Measurements from ENCODE around the gene KIF11. TPM values are rescaled to one million over a fixed set of nuclear protein-coding genes. Genes with fewer than 3 reads are reported as not detected.

Gene KIF11
- total RNA-seq, 1 experiment from 2014 or later, result 37.7 TPM

GRCh38 chr10:92604841-92605240 lies 11.9 kb downstream of the KIF11 start:
- peak overlapping the region; percentile 36 for H3K27ac Mint-ChIP-seq (ENCODE audit: unreplicated experiment)

GRCh38 chr10:92615515-92615914 lies 22.6 kb downstream of the KIF11 start:
- H3K36me3 ChIP-seq (ENCODE audit: control insufficient read depth, insufficient read depth, low read length), result peaks cover 1% of the 10 kb centered on the region; the same call in 1 of the 2 replicates
- ChIA-PET POLR2A (no interaction called here), CTCF (no interaction called here)
- H3K4me1 ChIP-seq, result no peaks in the 10 kb centered on the region
- no peaks in the 10 kb centered on the region for H3K27me3 Mint-ChIP-seq (ENCODE audit: insufficient read depth, unreplicated experiment)
- intact Hi-C loops (cut with micrococcal nuclease; ENCODE audit: unreplicated experiment), result no loop called here
- H3K4me1 Mint-ChIP-seq (ENCODE audit: low read depth, unreplicated experiment), result no peaks in the 10 kb centered on the region
- no peaks in the 10 kb centered on the region for H3K27me3 ChIP-seq (replicated peaks; ENCODE audit: control insufficient read depth, insufficient read depth, low read length)
- H3K4me3 Mint-ChIP-seq (ENCODE audit: unreplicated experiment), result no peak overlapping the region
- H3K9me3 ChIP-seq, result no peaks in the 10 kb centered on the region
- peaks cover 77% of the 10 kb centered on the region for H3K36me3 Mint-ChIP-seq (ENCODE audit: insufficient read depth, unreplicated experiment)
- no peak for DNase-seq
- TF ChIP-seq CTCF (IDR thresholded peaks at IDR 0.05; ENCODE audit: insufficient read depth in 1 of 2, low read depth in 1 of 2, low read length in 1 of 2, severe bottlenecking in 1 of 2, unreplicated experiment in 1 of 2), result no peak
- no peak overlapping the region for H3K4me3 ChIP-seq (ENCODE audit: low read depth, low read length)
- H3K27ac Mint-ChIP-seq (ENCODE audit: unreplicated experiment), result no peak overlapping the region
- no TSS peak for BruUV-seq (replicated peaks)
- no peaks in the 10 kb centered on the region for H3K9me3 Mint-ChIP-seq (ENCODE audit: unreplicated experiment)

More at GRCh38 chr10:92604841-92605240, 11.9 kb downstream of the KIF11 start:
- H3K36me3 Mint-ChIP-seq (ENCODE audit: insufficient read depth, unreplicated experiment), result peaks cover 43% of the 10 kb centered on the region
- H3K4me1 ChIP-seq, result no peaks in the 10 kb centered on the region
- BruUV-seq (replicated peaks), result no TSS peak
- no peaks in the 10 kb centered on the region for H3K36me3 ChIP-seq (ENCODE audit: control insufficient read depth, insufficient read depth, low read length)
- no peak overlapping the region for H3K4me3 ChIP-seq (ENCODE audit: low read depth, low read length)
- H3K27me3 ChIP-seq (replicated peaks; ENCODE audit: control insufficient read depth, insufficient read depth, low read length), result no peaks in the 10 kb centered on the region
- CTCF ChIA-PET, result no interaction called here
- H3K4me1 Mint-ChIP-seq (ENCODE audit: low read depth, unreplicated experiment), result peaks cover 9% of the 10 kb centered on the region
- no peak for TF ChIP-seq CTCF (IDR thresholded peaks at IDR 0.05; ENCODE audit: insufficient read depth in 1 of 2, low read depth in 1 of 2, low read length in 1 of 2, severe bottlenecking in 1 of 2, unreplicated experiment in 1 of 2)
- no peak overlapping the region for H3K4me3 Mint-ChIP-seq (ENCODE audit: unreplicated experiment)
- intact Hi-C loops (cut with micrococcal nuclease; ENCODE audit: unreplicated experiment), result no loop called here
- no peaks in the 10 kb centered on the region for H3K9me3 ChIP-seq
- H3K9me3 Mint-ChIP-seq (ENCODE audit: unreplicated experiment), result no peaks in the 10 kb centered on the region
- no peak for DNase-seq
- no peaks in the 10 kb centered on the region for H3K27me3 Mint-ChIP-seq (ENCODE audit: insufficient read depth, unreplicated experiment)
- POLR2A ChIA-PET, result no interaction called here

- Histone ChIP-seq H3K4me3 (ENCODE audit: low read depth, low read length) (no peak overlapping the region), H3K27me3 (replicated peaks; ENCODE audit: control insufficient read depth, insufficient read depth, low read length) (no peaks in the 10 kb centered on the region), H3K36me3 (ENCODE audit: control insufficient read depth, insufficient read depth, low read length) (peaks cover 1% of the 10 kb centered on the region; the same call in 1 of the 2 replicates), H3K9me3 (no peaks in the 10 kb centered on the region), H3K4me1 (no peaks in the 10 kb centered on the region)
- ChIA-PET POLR2A (no interaction called here), CTCF (no interaction called here)
- DNase-seq, result no peak
- Mint-ChIP-seq H3K4me3 (ENCODE audit: unreplicated experiment) (no peak overlapping the region), H3K4me1 (ENCODE audit: low read depth, unreplicated experiment) (no peaks in the 10 kb centered on the region), H3K9me3 (ENCODE audit: unreplicated experiment) (no peaks in the 10 kb centered on the region), H3K36me3 (ENCODE audit: insufficient read depth, unreplicated experiment) (peaks cover 88% of the 10 kb centered on the region), H3K27ac (ENCODE audit: unreplicated experiment) (no peak overlapping the region), H3K27me3 (ENCODE audit: insufficient read depth, unreplicated experiment) (no peaks in the 10 kb centered on the region)
- TF ChIP-seq CTCF (IDR thresholded peaks at IDR 0.05; ENCODE audit: insufficient read depth in 1 of 2, low read depth in 1 of 2, low read length in 1 of 2, severe bottlenecking in 1 of 2, unreplicated experiment in 1 of 2), result no peak
- no TSS peak for BruUV-seq (replicated peaks)
- intact Hi-C loops (cut with micrococcal nuclease; ENCODE audit: unreplicated experiment), result no loop called here
These were observed 26.4 kb downstream of the KIF11 start for GRCh38 chr10:92619368-92619767.

Data from Caco-2 (cell line).